HepG2 (cell line): Measurements from ENCODE around the gene PEX5L. TPM values are rescaled to one million over a fixed set of nuclear protein-coding genes. Genes with fewer than 3 reads are reported as not detected.

Source experiments
- BRCA1 ChIP-seq: sonication (generic); formaldehyde crosslinking; IDR thresholded peaks from 2 replicates; pipeline ENCODE4 v1.4.0; 2020; ENCODE audit warnings: missing genetic modification reagents
- MTF1 ChIP-seq: sonication (generic); formaldehyde crosslinking; IDR thresholded peaks from 2 replicates; pipeline ENCODE4 v1.5.0; 2020; ENCODE audit warnings: missing genetic modification reagents
- RARA ChIP-seq: IDR thresholded peaks from 2 replicates; pipeline ENCODE4 v1.6.1; 2016; ENCODE audit warnings: missing genetic modification reagents, missing compliant biosample characterization
- SRY ChIP-seq: sonication (generic); formaldehyde crosslinking; IDR thresholded peaks from 2 replicates; pipeline ENCODE4 v1.8.0; 2022; ENCODE audit warnings: mild to moderate bottlenecking, missing genetic modification reagents
- ZBTB1 ChIP-seq: sonication (generic); formaldehyde crosslinking; IDR thresholded peaks from 2 replicates; pipeline ENCODE4 v1.4.0; 2020; ENCODE audit warnings: missing genetic modification reagents, borderline replicate concordance
- ZNF318 ChIP-seq: sonication (generic); formaldehyde crosslinking; IDR thresholded peaks from 2 replicates; pipeline ENCODE4 v1.4.0; 2020; ENCODE audit warnings: mild to moderate bottlenecking, missing genetic modification reagents
- ZNF441 ChIP-seq: sonication (generic); formaldehyde crosslinking; IDR thresholded peaks from 2 replicates; pipeline ENCODE4 v1.7.0; 2021; ENCODE audit warnings: missing genetic modification reagents, borderline replicate concordance
- ZNF446 ChIP-seq: sonication (generic); formaldehyde crosslinking; IDR thresholded peaks from 2 replicates; pipeline ENCODE4 v1.5.0; 2020; ENCODE audit warnings: mild to moderate bottlenecking, missing genetic modification reagents
- ZNF580 ChIP-seq: IDR thresholded peaks from 2 replicates; pipeline ENCODE4 v1.6.1; 2016; ENCODE audit warnings: low read depth, borderline replicate concordance
- ZNF761 ChIP-seq: sonication (generic); formaldehyde crosslinking; conservative IDR thresholded peaks from 2 replicates; pipeline ENCODE4 v1.4.0; 2020; ENCODE audit warnings: mild to moderate bottlenecking, missing genetic modification reagents
- ZNF770 ChIP-seq: sonication (generic); formaldehyde crosslinking; IDR thresholded peaks from 2 replicates; pipeline ENCODE4 v1.5.0; 2020; ENCODE audit warnings: mild to moderate bottlenecking, missing genetic modification reagents
- polyA plus RNA-seq, 8 experiments: library from polyadenylated mRNA; depleted of rRNA in 3 of 8; stranded (reverse) in 7 of 8; unstranded in 1 of 8; fragments of >200 nt; fragmentation: Illumina TruSeq in 4 of 8; extraction: Trizol in 4 of 8; gene quantifications; 2 replicates each; pipeline versions ENCODE4 v1.2.1 to v1.2.3, GENCODE V29; 2011 to 2016; ENCODE audit warnings: low read depth in 4 of 8, missing spikeins in 1 of 8, mixed read lengths in 1 of 8; ENCODE audit not compliant: insufficient read depth in 1 of 8
- total RNA-seq, 5 experiments: library from RNA; depleted of rRNA; stranded (reverse); fragments of >200 nt; fragmentation: Illumina TruSeq; extraction: Trizol; gene quantifications; 2 replicates each; pipeline ENCODE4 v1.2.3, GENCODE V29; 2016; ENCODE audit warnings: low read depth in 1 of 5

The PEX5L gene
- total and polyA plus RNA-seq, 2 of the 13 experiments (the other 11 are each of a cell fraction or from before 2014, with no cell fraction given) = not detected

GRCh38 chr3:180040966-180041365, 4.2 kb upstream of the PEX5L start (continued):
- no peak for TF ChIP-seq ZNF318
- TF ChIP-seq ZNF580 (CRISPR knock-in tag) = no peak
- TF ChIP-seq ZNF441 (CRISPR knock-in tag) = no peak
- no peak for TF ChIP-seq ZNF761
- TF ChIP-seq BRCA1 = no peak
- TF ChIP-seq ZNF446 (CRISPR knock-in tag) = no peak
- no peak for TF ChIP-seq SRY
- no peak for TF ChIP-seq RARA
- no peak for TF ChIP-seq ZNF770 (CRISPR knock-in tag)
- no peak for TF ChIP-seq MTF1
- TF ChIP-seq ZBTB1 (CRISPR knock-in tag) = no peak
